Measurements from ENCODE around the gene MDGA2. TPM values are rescaled to one million over a fixed set of nuclear protein-coding genes. Genes with fewer than 3 reads are reported as not detected.

The MDGA2 gene
- total and polyA plus RNA-seq, 2 of the 13 experiments (the other 11 are each of a cell fraction or from before 2014, with no cell fraction given), result not detected

GRCh38 chr14:47549886-47550285, 125.5 kb downstream of the MDGA2 start:
- Histone ChIP-seq H3K27me3 (ENCODE audit: control insufficient read depth in 1 of 2, insufficient read depth in 2 of 2, low read length in 2 of 2) (no peaks in the 10 kb centered on the region), H3K9ac (ENCODE audit: insufficient read depth, low read depth, low read length) (no peak overlapping the region), H3K4me2 (ENCODE audit: low read depth, low read length) (no peak overlapping the region), H3K9me3 (ENCODE audit: low read length) (no peaks in the 10 kb centered on the region), H3K36me3 (replicated peaks in 1 of 2; ENCODE audit: control insufficient read depth in 1 of 2, insufficient read depth in 2 of 2, low read length in 2 of 2) (no peaks in the 10 kb centered on the region), H3K4me1 (ENCODE audit: insufficient read depth, low read length) (no peaks in the 10 kb centered on the region), H3K79me2 (ENCODE audit: insufficient read depth, low read length) (no peaks in the 10 kb centered on the region), H3K27ac (ENCODE audit: extremely low read length, insufficient read depth, low read length) (no peak overlapping the region), H3K4me3 (replicated peaks in 1 of 3; ENCODE audit: insufficient read depth in 1 of 3, low read depth in 2 of 3, low read length in 3 of 3) (no peak overlapping the region), H2AFZ (ENCODE audit: low read length) (no peak overlapping the region), H4K20me1 (ENCODE audit: insufficient read depth, low read length) (no peaks in the 10 kb centered on the region)
- DNase-seq (ENCODE audit: low spot score), result no peak
- intact Hi-C loops (cut with micrococcal nuclease; ENCODE audit: unreplicated experiment), result no loop called here
- in situ Hi-C loops (cut with HindIII; ENCODE audit: extremely low pct_ligation_motif_present, low pct_unique_long_range_greater_than_20kb), result no loop called here
- BruUV-seq (replicated peaks), result no TSS peak
- ATAC-seq, result no peak
- ChIA-PET CTCF (ENCODE audit: low intra/inter-chr PET ratio, low total read pairs) (no interaction called here), POLR2A (no interaction called here)
- 0% methylated on average over 1 of the region's 2 CpGs for WGBS (ENCODE audit: low lambda C conversion rate)
- TF ChIP-seq U2AF2 (IDR thresholded peaks at IDR 0.05; ENCODE audit: low read depth, low read length), result no peak
- TF ChIP-seq TCF12 (IDR thresholded peaks at IDR 0.05), result no peak
- no peak for TF ChIP-seq TCF12 (CRISPR knock-in tag; IDR thresholded peaks at IDR 0.05)
- no peak for TF ChIP-seq MYNN (CRISPR knock-in tag; IDR thresholded peaks at IDR 0.05; ENCODE audit: low read depth)
- no peak for TF ChIP-seq MAFG (CRISPR knock-in tag; IDR thresholded peaks at IDR 0.05)
- no peak for TF ChIP-seq RBM22 (optimal IDR thresholded peaks at IDR 0.05; ENCODE audit: low read length)
- TF ChIP-seq HBP1 (CRISPR knock-in tag; IDR thresholded peaks at IDR 0.05; ENCODE audit: low read depth), result no peak
- no peak for TF ChIP-seq NR2F1 (CRISPR knock-in tag; IDR thresholded peaks at IDR 0.05)
- no peak for TF ChIP-seq RARA (CRISPR knock-in tag; IDR thresholded peaks at IDR 0.05)
- TF ChIP-seq ZNF569 (CRISPR knock-in tag; IDR thresholded peaks at IDR 0.05; ENCODE audit: borderline replicate concordance), result no peak
- TF ChIP-seq XBP1 (CRISPR knock-in tag; IDR thresholded peaks at IDR 0.05), result no peak
- no peak for TF ChIP-seq PRDM10 (CRISPR knock-in tag; IDR thresholded peaks at IDR 0.05; ENCODE audit: low read depth)
- TF ChIP-seq TAF15 (IDR thresholded peaks at IDR 0.05; ENCODE audit: low read depth, low read length, poor library complexity, severe bottlenecking), result no peak
- TF ChIP-seq MZF1 (CRISPR knock-in tag; IDR thresholded peaks at IDR 0.05; ENCODE audit: borderline replicate concordance), result no peak
- TF ChIP-seq TP53 (CRISPR knock-in tag; conservative IDR thresholded peaks at IDR 0.05), result no peak
- TF ChIP-seq NFE2L2 (IDR thresholded peaks at IDR 0.05; ENCODE audit: low read length), result no peak
- TF ChIP-seq ZBTB7B (CRISPR knock-in tag; IDR thresholded peaks at IDR 0.05), result no peak
- no peak for TF ChIP-seq ZBTB8A (CRISPR knock-in tag; IDR thresholded peaks at IDR 0.05; ENCODE audit: borderline replicate concordance, low read depth)
- no peak for TF ChIP-seq ZUFSP (CRISPR knock-in tag; IDR thresholded peaks at IDR 0.05; ENCODE audit: borderline replicate concordance)
- TF ChIP-seq SAP130 (CRISPR knock-in tag; IDR thresholded peaks at IDR 0.05; ENCODE audit: low read depth), result no peak
- FAIRE-seq, result no peak

Data from HepG2 (cell line).